Stimulated activated CD4-positive, alpha-beta T cell treated with anti-CD3 and anti-CD28 coated beads, Interleukin-15, amount 100 ng/mL, for 1 hour (primary cell): ENCODE results near the gene PFKL.

Experiments used
- DNase-seq, 2 donors: peaks; one replicate each; pipeline ENCODE4 v3.0.0-alpha.2; 2020; ENCODE audit warnings: low read depth in 1 of 2, low spot score in 1 of 2

Gene PFKL

GRCh38 chr21:44325386-44326271, 25.8 kb downstream of the PFKL start:
- no peak for DNase-seq

GRCh38 chr21:44326272-44326647, 26.4 kb downstream of the PFKL start:
- DNase-seq: no peak

- no peak for DNase-seq
Observed at GRCh38 chr21:44326716-44327602, 27.1 kb downstream of the PFKL start.

- DNase-seq: no peak
Observed at GRCh38 chr21:44327603-44327974, 27.7 kb downstream of the PFKL start.

- DNase-seq: no peak
Observed at GRCh38 chr21:44328242-44328895, 28.5 kb downstream of the PFKL start.

- no peak for DNase-seq
Observed at GRCh38 chr21:44329086-44329889, 29.4 kb downstream of the PFKL start.

GRCh38 chr21:44329971-44330681, 30.3 kb downstream of the PFKL start:
- no peak for DNase-seq

GRCh38 chr21:44330698-44331097, 30.8 kb downstream of the PFKL start:
- no peak for DNase-seq

GRCh38 chr21:44331209-44331608, 31.4 kb downstream of the PFKL start:
- DNase-seq: no peak

- no peak for DNase-seq
Observed at GRCh38 chr21:44331650-44332307, 31.9 kb downstream of the PFKL start.

- no peak for DNase-seq
Observed at GRCh38 chr21:44332383-44332782, 32.5 kb downstream of the PFKL start.

- DNase-seq: no peak
Observed at GRCh38 chr21:44332965-44333364, 33.1 kb downstream of the PFKL start.

- DNase-seq: no peak
Observed at GRCh38 chr21:44333509-44334328, 33.9 kb downstream of the PFKL start.

- DNase-seq: no peak
Observed at GRCh38 chr21:44334329-44335030, 34.6 kb downstream of the PFKL start.

- DNase-seq: no peak
Observed at GRCh38 chr21:44335266-44336059, 35.6 kb downstream of the PFKL start.

GRCh38 chr21:44337449-44337848, 37.6 kb downstream of the PFKL start:
- no peak for DNase-seq
